Stimulated activated naive B cell treated with anti-CD40 and anti-IgM and Interleukin-4, amounts not matched to agents 10 μg/mL and 1 μg/mL and 100 μg/mL, for 72 hours (primary cell): ENCODE results near the gene LCP1.

Experiments
- ATAC-seq, 2 donors: fragments of 150-1000 bp; cut with Tn5 transposase; replicated peaks; 2 replicates each; pipeline ENCODE4 v1.10.0; 2021; ENCODE audit warnings: moderate library complexity in 1 of 2
- DNase-seq: peaks from one replicate; pipeline ENCODE4 v3.0.0; 2021
- H3K27ac Mint-ChIP-seq: one replicate; pipeline ENCODE4 v1.8.0; 2022; ENCODE audit warnings: mild to moderate bottlenecking, mixed read lengths
- H3K27me3 Mint-ChIP-seq, 2 donors: one replicate each; pipeline ENCODE4 v1.8.0; 2022; ENCODE audit warnings: mixed read lengths in 2 of 2
- H3K36me3 Mint-ChIP-seq, 2 donors: one replicate each; pipeline ENCODE4 v1.8.0; 2022; ENCODE audit warnings: mixed read lengths in 2 of 2, mild to moderate bottlenecking in 1 of 2
- H3K4me1 Mint-ChIP-seq, 2 donors: one replicate each; pipeline ENCODE4 v1.8.0; 2022; ENCODE audit warnings: mixed read lengths in 2 of 2, mild to moderate bottlenecking in 1 of 2
- H3K4me3 Mint-ChIP-seq, 2 donors: one replicate each; pipeline ENCODE4 v1.8.0; 2022; ENCODE audit warnings: mild to moderate bottlenecking in 2 of 2, mixed read lengths in 2 of 2, moderate library complexity in 1 of 2
- H3K9me3 Mint-ChIP-seq, 2 donors: one replicate each; pipeline ENCODE4 v1.8.0; 2022; ENCODE audit warnings: mixed read lengths in 2 of 2, mild to moderate bottlenecking in 1 of 2

LCP1 gene

GRCh38 chr13:46160471-46161066 lies 21.4 kb downstream of the LCP1 start:
- Mint-ChIP-seq H3K27ac (peak overlapping the region; percentile 86), H3K27me3 (no peaks in the 10 kb centered on the region), H3K4me1 (peaks cover 40 to 66% of the 10 kb centered on the region in 2 donors), H3K36me3 (peaks cover 53 to 61% of the 10 kb centered on the region in 2 donors), H3K4me3 (peak overlapping the region; percentile 73 to 79), H3K9me3 (no peaks in the 10 kb centered on the region)
- DNase-seq: no peak
- ATAC-seq: peak; percentile 28 to 54

GRCh38 chr13:46160065-46160464 lies 21.9 kb downstream of the LCP1 start:
- H3K9me3 Mint-ChIP-seq: no peaks in the 10 kb centered on the region
- H3K4me3 Mint-ChIP-seq: peak overlapping the region; percentile 73 to 79
- ATAC-seq (peak; percentile 35 to 42), DNase-seq (no peak)
- H3K27me3 Mint-ChIP-seq: no peaks in the 10 kb centered on the region
- peaks cover 53 to 61% of the 10 kb centered on the region in 2 donors for H3K36me3 Mint-ChIP-seq
- peak overlapping the region; percentile 86 for H3K27ac Mint-ChIP-seq
- peaks cover 39 to 61% of the 10 kb centered on the region in 2 donors for H3K4me1 Mint-ChIP-seq

- Mint-ChIP-seq H3K9me3 (no peaks in the 10 kb centered on the region), H3K27me3 (no peaks in the 10 kb centered on the region), H3K36me3 (peaks cover 51 to 60% of the 10 kb centered on the region in 2 donors), H3K27ac (peak overlapping the region; percentile 77), H3K4me3 (peak overlapping the region in 1 of 2 donors; percentile 11), H3K4me1 (peaks cover 35 to 50% of the 10 kb centered on the region in 2 donors)
- no peak for ATAC-seq
- no peak for DNase-seq
These were observed 23.0 kb downstream of the LCP1 start for GRCh38 chr13:46158983-46159382.

GRCh38 chr13:46158222-46158621 lies 23.8 kb downstream of the LCP1 start:
- DNase-seq: no peak
- Mint-ChIP-seq H3K9me3 (no peaks in the 10 kb centered on the region), H3K4me1 (peaks cover 36 to 49% of the 10 kb centered on the region in 2 donors), H3K27ac (no peak overlapping the region), H3K36me3 (peaks cover 50 to 62% of the 10 kb centered on the region in 2 donors), H3K4me3 (no peak overlapping the region), H3K27me3 (no peaks in the 10 kb centered on the region)
- no peak for ATAC-seq

- Mint-ChIP-seq H3K4me1 (peaks cover 32 to 45% of the 10 kb centered on the region in 2 donors), H3K27me3 (no peaks in the 10 kb centered on the region), H3K4me3 (no peak overlapping the region), H3K27ac (no peak overlapping the region), H3K9me3 (no peaks in the 10 kb centered on the region), H3K36me3 (peaks cover 46 to 63% of the 10 kb centered on the region in 2 donors)
- ATAC-seq (no peak), DNase-seq (no peak)
These were observed 27.7 kb downstream of the LCP1 start for GRCh38 chr13:46154136-46154801.

GRCh38 chr13:46152627-46153328 lies 29.2 kb downstream of the LCP1 start:
- peak overlapping the region; percentile 90 for H3K27ac Mint-ChIP-seq
- H3K4me1 Mint-ChIP-seq: peaks cover 28 to 38% of the 10 kb centered on the region in 2 donors
- no peak for DNase-seq
- H3K36me3 Mint-ChIP-seq: peaks cover 44 to 65% of the 10 kb centered on the region in 2 donors
- H3K9me3 Mint-ChIP-seq: no peaks in the 10 kb centered on the region
- no peaks in the 10 kb centered on the region for H3K27me3 Mint-ChIP-seq
- H3K4me3 Mint-ChIP-seq: peak overlapping the region in 1 of 2 donors; percentile 40
- peak; percentile 52 to 57 for ATAC-seq

GRCh38 chr13:46150134-46150693 lies 31.8 kb downstream of the LCP1 start:
- Mint-ChIP-seq H3K4me1 (peaks cover 30 to 37% of the 10 kb centered on the region in 2 donors), H3K27ac (peak overlapping the region; percentile 43), H3K9me3 (no peaks in the 10 kb centered on the region), H3K36me3 (peaks cover 46 to 69% of the 10 kb centered on the region in 2 donors), H3K27me3 (no peaks in the 10 kb centered on the region), H3K4me3 (no peak overlapping the region)
- DNase-seq (no peak), ATAC-seq (peak in 1 of 2 donors; percentile 4)

- Mint-ChIP-seq H3K4me3 (no peak overlapping the region), H3K36me3 (peaks cover 51 to 73% of the 10 kb centered on the region in 2 donors), H3K9me3 (no peaks in the 10 kb centered on the region), H3K27me3 (no peaks in the 10 kb centered on the region), H3K4me1 (peaks cover 31 to 44% of the 10 kb centered on the region in 2 donors), H3K27ac (peak overlapping the region; percentile 89)
- DNase-seq (no peak), ATAC-seq (peak; percentile 74 to 81)
These were observed 32.5 kb downstream of the LCP1 start for GRCh38 chr13:46149272-46150133.

- DNase-seq (no peak), ATAC-seq (no peak)
- Mint-ChIP-seq H3K4me1 (peaks cover 16 to 38% of the 10 kb centered on the region in 2 donors), H3K27ac (no peak overlapping the region), H3K4me3 (no peak overlapping the region), H3K9me3 (no peaks in the 10 kb centered on the region), H3K36me3 (peaks cover 42 to 60% of the 10 kb centered on the region in 2 donors), H3K27me3 (no peaks in the 10 kb centered on the region)
These were observed 35.1 kb downstream of the LCP1 start for GRCh38 chr13:46146898-46147297.

GRCh38 chr13:46145950-46146349 lies 36.0 kb downstream of the LCP1 start:
- ATAC-seq: no peak
- Mint-ChIP-seq H3K27ac (peak overlapping the region; percentile 25), H3K36me3 (peaks cover 43 to 58% of the 10 kb centered on the region in 2 donors)

GRCh38 chr13:46145135-46145534 lies 36.8 kb downstream of the LCP1 start:
- peaks cover 10 to 34% of the 10 kb centered on the region in 2 donors for H3K4me1 Mint-ChIP-seq
- ATAC-seq: no peak
- H3K36me3 Mint-ChIP-seq: peaks cover 41 to 56% of the 10 kb centered on the region in 2 donors

More at GRCh38 chr13:46145950-46146349, 36.0 kb downstream of the LCP1 start:
- H3K27me3 Mint-ChIP-seq: no peaks in the 10 kb centered on the region
- H3K4me3 Mint-ChIP-seq: no peak overlapping the region
- H3K4me1 Mint-ChIP-seq: peaks cover 16 to 37% of the 10 kb centered on the region in 2 donors
- no peak for DNase-seq
- no peaks in the 10 kb centered on the region for H3K9me3 Mint-ChIP-seq

GRCh38 chr13:46143184-46143701 lies 38.7 kb downstream of the LCP1 start:
- peaks cover 8 to 29% of the 10 kb centered on the region in 2 donors for H3K4me1 Mint-ChIP-seq
- H3K36me3 Mint-ChIP-seq: peaks cover 38 to 49% of the 10 kb centered on the region in 2 donors
- no peaks in the 10 kb centered on the region for H3K9me3 Mint-ChIP-seq
- DNase-seq (no peak), ATAC-seq (peak in 1 of 2 donors; percentile 14)
- peak overlapping the region; percentile 62 for H3K27ac Mint-ChIP-seq
- H3K27me3 Mint-ChIP-seq: no peaks in the 10 kb centered on the region
- no peak overlapping the region for H3K4me3 Mint-ChIP-seq

More at GRCh38 chr13:46145135-46145534, 36.8 kb downstream of the LCP1 start:
- no peak overlapping the region for H3K27ac Mint-ChIP-seq
- no peaks in the 10 kb centered on the region for H3K27me3 Mint-ChIP-seq
- no peak overlapping the region for H3K4me3 Mint-ChIP-seq
- no peaks in the 10 kb centered on the region for H3K9me3 Mint-ChIP-seq
- no peak for DNase-seq

- DNase-seq (no peak), ATAC-seq (no peak)
- Mint-ChIP-seq H3K4me1 (peaks cover 10 to 29% of the 10 kb centered on the region in 2 donors), H3K27ac (no peak overlapping the region), H3K4me3 (no peak overlapping the region), H3K9me3 (no peaks in the 10 kb centered on the region), H3K27me3 (no peaks in the 10 kb centered on the region), H3K36me3 (peaks cover 40 to 47% of the 10 kb centered on the region in 2 donors)
These were observed 39.2 kb downstream of the LCP1 start for GRCh38 chr13:46142776-46143175.
